ENCODE data around the gene CIDEA. TPM values are rescaled to one million over a fixed set of nuclear protein-coding genes. Genes with fewer than 3 reads are reported as not detected.

Gene CIDEA
- total and polyA plus RNA-seq, 9 of the 15 experiments (the other 6 are each of a cell fraction or from before 2014, with no cell fraction given): not detected

GRCh38 chr18:12308386-12309100 is 54.4 kb downstream of the CIDEA start (continued):
- TF ChIP-seq BCLAF1 (IDR thresholded peaks at IDR 0.05; ENCODE audit: borderline replicate concordance in 1 of 2, control insufficient read depth in 1 of 2, low read depth in 2 of 2, low read length in 1 of 2): no peak
- TF ChIP-seq LCOR (CRISPR knock-in tag; IDR thresholded peaks at IDR 0.05): no peak
- TF ChIP-seq THRB (CRISPR knock-in tag; conservative IDR thresholded peaks at IDR 0.05): no peak
- no peak for TF ChIP-seq IRF9 (tag; IDR thresholded peaks at IDR 0.05)
- no peak for TF ChIP-seq FOXP1 (CRISPR knock-in tag; IDR thresholded peaks at IDR 0.05)
- TF ChIP-seq HDAC3 (IDR thresholded peaks at IDR 0.05; ENCODE audit: borderline replicate concordance, partially characterized antibody): no peak
- peak; percentile 88 for TF ChIP-seq RBFOX2 (IDR thresholded peaks at IDR 0.05; ENCODE audit: low read depth, low read length)
- TF ChIP-seq EZH2 (IDR thresholded peaks at IDR 0.05; ENCODE audit: borderline replicate concordance, low read depth, low read length): no peak
- no peak for TF ChIP-seq STAT6 (CRISPR knock-in tag; IDR thresholded peaks at IDR 0.05)
- TF ChIP-seq CBX1 (IDR thresholded peaks at IDR 0.05; ENCODE audit: low read depth): no peak
- peak; percentile 42; the same call in 1 of the 2 replicates for TF ChIP-seq TARDBP (IDR thresholded peaks at IDR 0.05)
- no peak for TF ChIP-seq CBX2 (IDR thresholded peaks at IDR 0.05; ENCODE audit: insufficient read depth, low read length, poor library complexity, severe bottlenecking)
- peak; percentile 23; the same call in 1 of the 2 replicates for TF ChIP-seq ZBTB33 (CRISPR knock-in tag; IDR thresholded peaks at IDR 0.05)
- no peak for TF ChIP-seq NELFE (IDR thresholded peaks at IDR 0.05; ENCODE audit: insufficient read depth, insufficient read length)
- no peak for TF ChIP-seq YBX1 (IDR thresholded peaks at IDR 0.05)

Data from K562 (cell line).